ENCODE measurements around the gene SULT1A2. TPM values are rescaled to one million over a fixed set of nuclear protein-coding genes. Genes with fewer than 3 reads are reported as not detected.

Gene SULT1A2
- total RNA-seq, 1 donor from 2014 or later = 3.9 TPM

- TF ChIP-seq CTCF (IDR thresholded peaks at IDR 0.05; ENCODE audit: unreplicated experiment) = no peak
- peaks cover 2% of the 10 kb centered on the region for H3K4me1 Mint-ChIP-seq (ENCODE audit: low read depth)
- H3K4me3 Mint-ChIP-seq (ENCODE audit: low read depth) = no peak overlapping the region
- no peak for DNase-seq (ENCODE audit: low spot score, unreplicated experiment)
- H3K9me3 Mint-ChIP-seq (ENCODE audit: low read depth) = no peaks in the 10 kb centered on the region
- no peaks in the 10 kb centered on the region for H3K27me3 Mint-ChIP-seq
- H3K36me3 Mint-ChIP-seq (ENCODE audit: insufficient read depth) = peaks cover 8% of the 10 kb centered on the region
- no peak overlapping the region for H3K27ac Mint-ChIP-seq
These were observed 22.8 kb downstream of the SULT1A2 start for GRCh38 chr16:28573738-28574718.

- H3K4me1 Mint-ChIP-seq (ENCODE audit: low read depth) = peaks cover 2% of the 10 kb centered on the region
- H3K36me3 Mint-ChIP-seq (ENCODE audit: insufficient read depth) = peaks cover 7% of the 10 kb centered on the region
- peak overlapping the region; percentile 7 for H3K27ac Mint-ChIP-seq
- H3K27me3 Mint-ChIP-seq = no peaks in the 10 kb centered on the region
- H3K9me3 Mint-ChIP-seq (ENCODE audit: low read depth) = no peaks in the 10 kb centered on the region
- no peak overlapping the region for H3K4me3 Mint-ChIP-seq (ENCODE audit: low read depth)
- no peak for DNase-seq (ENCODE audit: low spot score, unreplicated experiment)
- TF ChIP-seq CTCF (IDR thresholded peaks at IDR 0.05; ENCODE audit: unreplicated experiment) = no peak
These were observed 23.9 kb downstream of the SULT1A2 start for GRCh38 chr16:28572696-28573510.

GRCh38 chr16:28569968-28570752 lies 26.7 kb downstream of the SULT1A2 start:
- Mint-ChIP-seq H3K27ac (no peak overlapping the region), H3K36me3 (ENCODE audit: insufficient read depth) (peaks cover 17% of the 10 kb centered on the region), H3K4me1 (ENCODE audit: low read depth) (peaks cover 2% of the 10 kb centered on the region), H3K27me3 (no peaks in the 10 kb centered on the region), H3K4me3 (ENCODE audit: low read depth) (no peak overlapping the region), H3K9me3 (ENCODE audit: low read depth) (peaks cover 9% of the 10 kb centered on the region)
- no peak for TF ChIP-seq CTCF (IDR thresholded peaks at IDR 0.05; ENCODE audit: unreplicated experiment)
- no peak for DNase-seq (ENCODE audit: low spot score, unreplicated experiment)

- Mint-ChIP-seq H3K9me3 (ENCODE audit: low read depth) (peaks cover 9% of the 10 kb centered on the region), H3K4me3 (ENCODE audit: low read depth) (no peak overlapping the region), H3K36me3 (ENCODE audit: insufficient read depth) (peaks cover 19% of the 10 kb centered on the region), H3K27me3 (no peaks in the 10 kb centered on the region), H3K4me1 (ENCODE audit: low read depth) (peaks cover 2% of the 10 kb centered on the region), H3K27ac (no peak overlapping the region)
- DNase-seq (ENCODE audit: low spot score, unreplicated experiment) = no peak
- no peak for TF ChIP-seq CTCF (IDR thresholded peaks at IDR 0.05; ENCODE audit: unreplicated experiment)
These were observed 27.8 kb downstream of the SULT1A2 start for GRCh38 chr16:28569021-28569420.

All from progenitor cell of endocrine pancreas (in vitro differentiated cells).